GM12892 (cell line): ENCODE measurements around the gene BMPR1A.

Source experiments
- POLR2A ChIP-seq: IDR thresholded peaks from 2 replicates; pipeline ENCODE4 v1.6.1; 2011; ENCODE audit warnings: low read depth, low read length, control low read depth
- POLR2AphosphoS5 ChIP-seq: IDR thresholded peaks from 2 replicates; pipeline ENCODE4 v1.6.1; 2011; ENCODE audit warnings: low read depth, low read length, control low read depth
- TAF1 ChIP-seq: IDR thresholded peaks from 2 replicates; pipeline ENCODE4 v1.6.1; 2011; ENCODE audit warnings: low read depth, mild to moderate bottlenecking, control low read depth, low read length, borderline replicate concordance

- TF ChIP-seq TAF1 (no peak), POLR2A (no peak), POLR2AphosphoS5 (no peak)
Observed at GRCh38 chr10:86905429-86905828, 149.0 kb downstream of the BMPR1A start.
